GM12878 (cell line): Measurements from ENCODE around the gene ISOC2. TPM values are rescaled to one million over a fixed set of nuclear protein-coding genes. Genes with fewer than 3 reads are reported as not detected.

Experiments
- ATAC-seq: fragments of 200-7000 bp; cut with Tn5 transposase; 3 replicates; pipeline ENCODE4 v1.9.1; 2020; ENCODE audit warnings: mild to moderate bottlenecking, moderate library complexity
- BruUV-seq: library from RNA; stranded (reverse); fragments of 400-500 nt; replicated peaks from 2 replicates; lab custom pipeline; 2021; lab: Mats Ljungman, UMichigan
- CTCF ChIA-PET: fragments of 300-600 bp; sonication (Branson Sonifier 250); formaldehyde crosslinking; extraction: SDS; loops from one replicate; lab custom pipeline; 2021; ENCODE audit warnings: inconsistent platforms; lab: Yijun Ruan, JAX
- POLR2A ChIA-PET: fragments of 350-600 bp; formaldehyde crosslinking; extraction: SDS; loops from one replicate; lab custom pipeline; 2021; ENCODE audit warnings: inconsistent platforms; lab: Charles Lee
- RAD21 ChIA-PET: fragments of 300-600 bp; sonication (Branson Sonifier 250); formaldehyde crosslinking; loops from one replicate; lab custom pipeline; 2023; ENCODE audit warnings: antibody characterized with exemption; ENCODE audit not compliant: unreplicated experiment; lab: Charles Lee
- SMC1A ChIA-PET: fragments of 300-600 bp; sonication (Branson Sonifier 250); formaldehyde crosslinking; loops from one replicate; lab custom pipeline; 2023; ENCODE audit not compliant: unreplicated experiment, uncharacterized antibody; lab: Charles Lee
- DNase-seq: peaks from one replicate; pipeline ENCODE4 v3.0.0-alpha.2; 2011; ENCODE audit warnings: low read depth, low spot score
- FAIRE-seq: peaks from 3 replicates; lab custom pipeline; 2011; peaks lifted over from hg19 to GRCh38; lab: Jason Lieb, UNC
- H2AFZ ChIP-seq: 2 replicates; pipeline ENCODE4 v1.6.0; 2011; ENCODE audit warnings: low read depth, low read length, control low read depth; ENCODE audit not compliant: control insufficient read depth
- H3K27ac ChIP-seq: 2 replicates; pipeline ENCODE4 v1.5.1; 2011; ENCODE audit warnings: control low read depth; ENCODE audit not compliant: control insufficient read depth, insufficient read depth
- H3K27me3 ChIP-seq, 2 experiments: replicated peaks in 1 of 2; 2 replicates each; pipeline versions ENCODE4 v1.6.0 to v1.6.1; 2011; ENCODE audit warnings: low read length in 1 of 2; ENCODE audit not compliant: control insufficient read depth in 2 of 2, insufficient read depth in 2 of 2
- H3K36me3 ChIP-seq, 2 experiments: 2 replicates each; pipeline ENCODE4 v1.5.1; 2011; ENCODE audit warnings: low read length in 1 of 2; ENCODE audit not compliant: control insufficient read depth in 2 of 2, insufficient read depth in 2 of 2
- H3K4me1 ChIP-seq: 2 replicates; pipeline ENCODE4 v1.6.1; 2011; ENCODE audit warnings: mild to moderate bottlenecking, low read length, moderate library complexity, mixed read lengths; ENCODE audit not compliant: control insufficient read depth, insufficient read depth
- H3K4me2 ChIP-seq: 2 replicates; pipeline ENCODE4 v1.6.0; 2011; ENCODE audit warnings: control low read depth; ENCODE audit not compliant: control insufficient read depth, insufficient read depth
- H3K4me3 ChIP-seq: fragments of 200-600 bp; sonication (generic); 2 replicates; pipeline ENCODE4 v1.5.1; 2016
- H3K79me2 ChIP-seq: 2 replicates; pipeline ENCODE4 v1.6.0; 2011; ENCODE audit warnings: low read length; ENCODE audit not compliant: control insufficient read depth, insufficient read depth
- H3K9ac ChIP-seq: 2 replicates; pipeline ENCODE4 v1.8.0; 2011; ENCODE audit warnings: low read length, control low read depth, mixed read lengths; ENCODE audit not compliant: control insufficient read depth, insufficient read depth
- H3K9me3 ChIP-seq: replicated peaks from 3 replicates; pipeline ENCODE4 v1.5.1; 2011; ENCODE audit warnings: mild to moderate bottlenecking, low read length; ENCODE audit not compliant: control insufficient read depth, insufficient read depth
- H4K20me1 ChIP-seq: 2 replicates; pipeline ENCODE4 v1.6.0; 2011; ENCODE audit not compliant: control insufficient read depth, insufficient read depth
- ASH2L ChIP-seq: fragments of 300-600, 200-600 bp; sonication (generic); IDR thresholded peaks from 2 replicates; pipeline ENCODE4 v1.6.1; 2017; ENCODE audit warnings: low read depth, mild to moderate bottlenecking, borderline replicate concordance
- BCLAF1 ChIP-seq: fragments of 450-650 bp; IDR thresholded peaks from 2 replicates; pipeline ENCODE4 v1.6.1; 2017; ENCODE audit warnings: antibody characterized with exemption, mild to moderate bottlenecking, moderate library complexity
- CEBPB ChIP-seq, 2 experiments: fragments of 150-350 bp in 1 of 2; IDR thresholded peaks; 2 replicates each; pipeline ENCODE4 v1.6.1; 2012 to 2014; ENCODE audit warnings: low read depth in 2 of 2, low read length in 2 of 2, borderline replicate concordance in 1 of 2, inconsistent platforms in 1 of 2
- CREB1 ChIP-seq: IDR thresholded peaks from 2 replicates; pipeline ENCODE4 v1.6.1; 2012; ENCODE audit warnings: low read depth, mild to moderate bottlenecking, inconsistent platforms
- CREM ChIP-seq: IDR thresholded peaks from 2 replicates; pipeline ENCODE4 v1.6.1; 2014; ENCODE audit warnings: antibody characterized with exemption, low read depth
- IRF3 ChIP-seq: fragments of 450-650 bp; IDR thresholded peaks from 2 replicates; pipeline ENCODE4 v1.6.1; 2014; ENCODE audit warnings: mild to moderate bottlenecking
- JUNB ChIP-seq: IDR thresholded peaks from 2 replicates; pipeline ENCODE4 v1.6.1; 2016; ENCODE audit warnings: antibody characterized with exemption, mild to moderate bottlenecking
- JUND ChIP-seq: IDR thresholded peaks from 2 replicates; pipeline ENCODE4 v1.6.1; 2012; ENCODE audit warnings: low read depth, mild to moderate bottlenecking, low read length, improper control_type of control experiment, moderate library complexity
- MEF2B ChIP-seq: fragments of 450-650 bp; IDR thresholded peaks from 2 replicates; pipeline ENCODE4 v1.6.1; 2018; ENCODE audit warnings: mild to moderate bottlenecking, moderate library complexity; ENCODE audit not compliant: partially characterized antibody, poor library complexity, severe bottlenecking
- NFIC ChIP-seq: IDR thresholded peaks from 2 replicates; pipeline ENCODE4 v1.6.1; 2012; ENCODE audit warnings: low read depth, mild to moderate bottlenecking, inconsistent platforms, low read length, moderate library complexity
- NR2C1 ChIP-seq: fragments of 450-650 bp; IDR thresholded peaks from 2 replicates; pipeline ENCODE4 v1.6.1; 2017; ENCODE audit warnings: antibody characterized with exemption, mild to moderate bottlenecking, moderate library complexity
- PML ChIP-seq: IDR thresholded peaks from 2 replicates; pipeline ENCODE4 v1.6.1; 2012; ENCODE audit warnings: low read length, inconsistent platforms
- POLR2AphosphoS2 ChIP-seq: IDR thresholded peaks from 2 replicates; pipeline ENCODE4 v1.6.1; 2011; ENCODE audit warnings: low read depth, mild to moderate bottlenecking, low read length, improper control_type of control experiment, moderate library complexity
- RAD51 ChIP-seq: fragments of 450-650 bp; IDR thresholded peaks from 2 replicates; pipeline ENCODE4 v1.6.1; 2016; ENCODE audit warnings: moderate library complexity, mild to moderate bottlenecking, inconsistent platforms
- SP1 ChIP-seq: IDR thresholded peaks from one replicate; pipeline ENCODE4 v1.6.1; 2011; ENCODE audit warnings: low read depth, low read length
- SRF ChIP-seq, 2 experiments: IDR thresholded peaks; 2 replicates each; pipeline ENCODE4 v1.6.1; 2011; ENCODE audit warnings: low read depth in 2 of 2, low read length in 2 of 2, mild to moderate bottlenecking in 1 of 2, moderate library complexity in 1 of 2
- ZBTB33 ChIP-seq: fragments of 450-650 bp; IDR thresholded peaks from 2 replicates; pipeline ENCODE4 v1.6.1; 2017; ENCODE audit warnings: mild to moderate bottlenecking
- WGBS: methylation state at CpG from one replicate; pipeline ENCODE4 v1.1.6; 2016; ENCODE audit warnings: low lambda C conversion rate; ENCODE audit not compliant: insufficient replicate concordance, insufficient coverage; ENCODE audit errors: missing lambda C conversion rate; 5-methylcytosine and 5-hydroxymethylcytosine counted together
- in situ Hi-C: fragments of 300-500 bp; cut with MboI; formaldehyde crosslinking; loops from 9 replicates; pipeline ENCODE4 v1.14.3; 2018; ENCODE audit warnings: mixed read lengths
- intact Hi-C: fragments of 100-400 bp; cut with micrococcal nuclease; formaldehyde crosslinking; loops from one replicate; pipeline ENCODE4 v1.14.2; 2022; ENCODE audit not compliant: unreplicated experiment
- polyA plus RNA-seq, 11 experiments: library from polyadenylated mRNA; depleted of rRNA in 4 of 11; unstranded in 6 of 11; stranded (reverse) in 5 of 11; fragments of >200 nt; fragmentation: Nextera tagmentation in 4 of 11; fragmentation: Illumina TruSeq in 1 of 11; extraction: Ambion mirVana in 4 of 11; extraction: Trizol in 1 of 11; gene quantifications; 1 replicate in 1 of 11; 2 replicates in 10 of 11; pipeline versions ENCODE4 v1.2.1 to v1.2.3, GENCODE V29; 2011 to 2016; ENCODE audit warnings: inconsistent platforms in 2 of 11, missing spikeins in 2 of 11, low read depth in 1 of 11
- total RNA-seq, 4 experiments: library from RNA; depleted of rRNA in 3 of 4; stranded (reverse); fragments of >200 nt in 3 of 4; fragmentation: Illumina TruSeq in 1 of 4; extraction: Trizol in 1 of 4; gene quantifications; 2 replicates each; pipeline versions ENCODE4 v1.2.1 to v1.2.3, GENCODE V29; 2013 to 2021

Gene ISOC2
- total and polyA plus RNA-seq, 10 of the 15 experiments (the other 5 are each of a cell fraction or from before 2014, with no cell fraction given), result 0.72 to 238 (median 56.9) TPM

GRCh38 chr19:55490478-55491432, 29.3 kb upstream of the ISOC2 start:
- intact Hi-C loops, result no loop called here
- Histone ChIP-seq H3K79me2 (no peaks in the 10 kb centered on the region), H3K4me2 (no peak overlapping the region), H3K27ac (no peak overlapping the region), H3K27me3 (no peaks in the 10 kb centered on the region; a peak in 1 of 4 replicates)
- TF ChIP-seq ASH2L (no peak), SP1 (no peak), CREM (no peak), PML (no peak), NR2C1 (no peak), NFIC (no peak), RAD51 (no peak), MEF2B (no peak), CREB1 (no peak), BCLAF1 (no peak), CEBPB (IDR thresholded peaks at IDR 0.05; ENCODE audit: borderline replicate concordance in 1 of 2, low read depth in 2 of 2, low read length in 2 of 2) (no peak), SRF (IDR thresholded peaks at IDR 0.05; ENCODE audit: low read depth in 2 of 2, low read length in 2 of 2) (no peak), JUNB (no peak), ZBTB33 (no peak), POLR2AphosphoS2 (no peak), JUND (no peak), IRF3 (no peak)
- TF ChIP-seq, all 136 proteins: peak for 0
- DNase-seq, result no peak
- H3K9me3 ChIP-seq, result no peaks in the 10 kb centered on the region
- RAD21 ChIA-PET, result no interaction called here
- no TSS peak for BruUV-seq
- SMC1A ChIA-PET, result no interaction called here
- FAIRE-seq, result no peak
- no peaks in the 10 kb centered on the region for H3K36me3 ChIP-seq
- no peak overlapping the region for H3K4me3 ChIP-seq
- no peaks in the 10 kb centered on the region for H4K20me1 ChIP-seq
- no peak for ATAC-seq
- no peak overlapping the region for H3K9ac ChIP-seq
- POLR2A ChIA-PET, result interaction anchor here (1.1 kb wide), 1 partner anchor 8 kb away, joined by 3 read pairs; no protein-coding TSS in a partner anchor
- CTCF ChIA-PET, result interaction anchor here (2.5 kb wide), 1 partner anchor 13 kb away, joined by 9 read pairs; no protein-coding TSS in a partner anchor
- WGBS, result 51% methylated on average over 50 of the region's 52 CpGs
- in situ Hi-C loops, result no loop called here
- no peaks in the 10 kb centered on the region; the same call in 1 of the 2 replicates for H3K4me1 ChIP-seq
- no peak overlapping the region for H2AFZ ChIP-seq
